K562 (cell line): ENCODE results near the gene MYO9A. TPM values are rescaled to one million over a fixed set of nuclear protein-coding genes. Genes with fewer than 3 reads are reported as not detected.

Source experiments
- ATAC-seq: fragments of 200-7000 bp; cut with Tn5 transposase; 3 replicates; pipeline ENCODE4 v1.9.1; 2020; ENCODE audit warnings: moderate library complexity
- BruUV-seq: library from RNA; stranded (reverse); fragments of 400-500 nt; replicated peaks from 2 replicates; lab custom pipeline; 2021; lab: Mats Ljungman, UMichigan
- CTCF ChIA-PET: fragments of 300-600 bp; formaldehyde crosslinking; extraction: SDS; loops from one replicate; lab custom pipeline; 2021; ENCODE audit warnings: low intra/inter-chr PET ratio; lab: Yijun Ruan, JAX
- POLR2A ChIA-PET: fragments of 300-600, 350-650 bp; sonication (Branson Sonifier 250); formaldehyde crosslinking; extraction: SDS; loops from one replicate; lab custom pipeline; 2021; ENCODE audit warnings: antibody characterized with exemption, inconsistent platforms; lab: Yijun Ruan, JAX
- DNase-seq, 4 experiments: peaks; one replicate each; pipeline versions ENCODE4 v3.0.0 to v3.0.0-alpha.2; 2011 to 2018; ENCODE audit warnings: low spot score in 3 of 4, mixed read lengths in 3 of 4; ENCODE audit errors: extremely low read depth in 1 of 4
- FAIRE-seq: peaks from 2 replicates; lab custom pipeline; 2011; peaks lifted over from hg19 to GRCh38; lab: Jason Lieb, UNC
- H2AFZ ChIP-seq: 2 replicates; pipeline ENCODE4 v1.6.0; 2011; ENCODE audit warnings: low read depth, low read length, control low read depth, inconsistent platforms
- H3K27ac ChIP-seq: fragments of 200-600 bp; 3 replicates; pipeline ENCODE4 v1.8.0; 2011; ENCODE audit warnings: low read depth, mild to moderate bottlenecking, control low read depth, inconsistent platforms, low read length, moderate library complexity, mixed read lengths; ENCODE audit errors: extremely low read depth
- H3K27me3 ChIP-seq, 2 experiments: fragments of 300-600 bp in 1 of 2; 2 replicates in 1 of 2; 3 replicates in 1 of 2; pipeline versions ENCODE4 v1.6.0 to v1.8.0; 2011; ENCODE audit warnings: inconsistent platforms in 2 of 2, low read length in 2 of 2, mild to moderate bottlenecking in 1 of 2, mixed read lengths in 1 of 2, moderate library complexity in 1 of 2; ENCODE audit not compliant: control insufficient read depth in 2 of 2, insufficient read depth in 2 of 2
- H3K36me3 ChIP-seq: fragments of 300-600 bp; 3 replicates; pipeline ENCODE4 v1.8.0; 2011; ENCODE audit warnings: mild to moderate bottlenecking, low read length, inconsistent platforms; ENCODE audit not compliant: control insufficient read depth, insufficient read depth
- H3K4me1 ChIP-seq, 2 experiments: fragments of 200-600 bp in 1 of 2; replicated peaks in 1 of 2; 2 replicates in 1 of 2; 3 replicates in 1 of 2; pipeline versions ENCODE4 v1.5.1 to v1.8.0; 2011; ENCODE audit warnings: inconsistent platforms in 2 of 2, low read length in 2 of 2, mild to moderate bottlenecking in 1 of 2, mixed read lengths in 1 of 2, moderate library complexity in 1 of 2; ENCODE audit not compliant: control insufficient read depth in 2 of 2, insufficient read depth in 2 of 2
- H3K4me2 ChIP-seq: 2 replicates; pipeline ENCODE4 v1.6.1; 2011; ENCODE audit warnings: low read length, control low read depth, inconsistent platforms, mixed read lengths; ENCODE audit not compliant: insufficient read depth
- H3K4me3 ChIP-seq: fragments of 200-600 bp; sonication (generic), shearing (Covaris generic); 2 replicates; pipeline ENCODE4 v1.5.1; 2016; ENCODE audit warnings: control low read depth, inconsistent platforms
- H3K79me2 ChIP-seq: fragments of 200-600 bp; 3 replicates; pipeline ENCODE4 v1.8.0; 2011; ENCODE audit warnings: low read length, inconsistent platforms; ENCODE audit not compliant: control insufficient read depth, insufficient read depth
- H3K9ac ChIP-seq, 2 experiments: 2 replicates each; pipeline versions ENCODE4 v1.6.0 to v1.6.1; 2011; ENCODE audit warnings: low read depth in 2 of 2, low read length in 2 of 2, control low read depth in 1 of 2, inconsistent platforms in 1 of 2, mild to moderate bottlenecking in 1 of 2, mixed read lengths in 1 of 2; ENCODE audit not compliant: insufficient read depth in 1 of 2
- H3K9me1 ChIP-seq: one replicate; pipeline ENCODE4 v1.6.0; 2011; ENCODE audit warnings: inconsistent platforms, mild to moderate bottlenecking, low read length, moderate library complexity; ENCODE audit not compliant: control insufficient read depth, insufficient read depth
- H3K9me3 ChIP-seq: replicated peaks from 2 replicates; pipeline ENCODE4 v1.5.1; 2011; ENCODE audit warnings: low read depth, low read length, inconsistent platforms; ENCODE audit not compliant: control insufficient read depth, insufficient read depth
- H4K20me1 ChIP-seq: replicated peaks from 2 replicates; pipeline ENCODE4 v1.6.1; 2011; ENCODE audit warnings: low read length, inconsistent platforms, mixed read lengths; ENCODE audit not compliant: control insufficient read depth, insufficient read depth
- BRCA1 ChIP-seq, 2 experiments: fragments of 450-650 bp in 1 of 2; sonication (generic) in 1 of 2; formaldehyde crosslinking in 1 of 2; IDR thresholded peaks; 2 replicates each; pipeline versions ENCODE4 v1.5.0 to v1.6.1; 2017 to 2020; ENCODE audit warnings: mild to moderate bottlenecking in 1 of 2, missing genetic modification reagents in 1 of 2
- FIP1L1 ChIP-seq: fragments of 200-400 bp; formaldehyde crosslinking; IDR thresholded peaks from 2 replicates; pipeline ENCODE4 v1.6.1; 2018; ENCODE audit warnings: mild to moderate bottlenecking, low read depth, low read length; ENCODE audit not compliant: poor library complexity, severe bottlenecking
- HDAC1 ChIP-seq, 2 experiments: fragments of 450-650 bp; IDR thresholded peaks; 2 replicates each; pipeline ENCODE4 v1.6.1; 2016 to 2017; ENCODE audit warnings: inconsistent platforms in 1 of 2, mild to moderate bottlenecking in 1 of 2, moderate library complexity in 1 of 2
- HDGF ChIP-seq: fragments of 450-650 bp; IDR thresholded peaks from 2 replicates; pipeline ENCODE4 v1.6.1; 2016
- NFIC ChIP-seq: fragments of 450-650 bp; IDR thresholded peaks from 2 replicates; pipeline ENCODE4 v1.6.1; 2017; ENCODE audit warnings: mild to moderate bottlenecking, inconsistent platforms
- NR4A1 ChIP-seq, 2 experiments: fragments of 250-450 bp in 1 of 2; fragments of 450-650 bp in 1 of 2; sonication (Bioruptor Pico) in 1 of 2; IDR thresholded peaks; 2 replicates each; pipeline versions ENCODE4 v1.4.0 to v1.6.1; 2016 to 2020; ENCODE audit warnings: mild to moderate bottlenecking in 2 of 2, missing compliant biosample characterization in 1 of 2, missing genetic modification characterization in 1 of 2, moderate library complexity in 1 of 2
- PHB2 ChIP-seq: fragments of 450-650 bp; IDR thresholded peaks from 2 replicates; pipeline ENCODE4 v1.6.1; 2017; ENCODE audit warnings: low read depth
- SETDB1 ChIP-seq: IDR thresholded peaks from one replicate; pipeline ENCODE4 v1.6.1; 2012; ENCODE audit warnings: low read length, control low read depth, inconsistent platforms
- TAF1 ChIP-seq: IDR thresholded peaks from 2 replicates; pipeline ENCODE4 v1.6.1; 2011; ENCODE audit warnings: mild to moderate bottlenecking, low read length, moderate library complexity; ENCODE audit not compliant: insufficient read depth, control insufficient read depth, severe bottlenecking; ENCODE audit errors: extremely low read depth
- TCF3 ChIP-seq: sonication (generic); formaldehyde crosslinking; IDR thresholded peaks from 2 replicates; pipeline ENCODE4 v1.4.0; 2020; ENCODE audit warnings: mild to moderate bottlenecking, missing genetic modification reagents
- ZBTB34 ChIP-seq: fragments of 250-450 bp; sonication (Bioruptor Pico); IDR thresholded peaks from 2 replicates; pipeline ENCODE4 v1.8.0; 2021; ENCODE audit warnings: mild to moderate bottlenecking, moderate library complexity
- ZNF324 ChIP-seq: fragments of 250-450 bp; sonication (Bioruptor Pico); IDR thresholded peaks from 2 replicates; pipeline ENCODE4 v1.4.0; 2020; ENCODE audit warnings: mild to moderate bottlenecking
- ZNF780A ChIP-seq: fragments of 250-450 bp; sonication (Bioruptor Pico); IDR thresholded peaks from 2 replicates; pipeline ENCODE4 v1.5.0; 2021; ENCODE audit warnings: mild to moderate bottlenecking
- WGBS: fragments of 100-300 bp; shearing (Covaris generic); methylation state at CpG from one replicate; pipeline ENCODE4 v1.1.6; 2016; ENCODE audit warnings: low coverage, mixed read lengths; ENCODE audit not compliant: insufficient coverage; ENCODE audit errors: missing lambda C conversion rate; 5-methylcytosine and 5-hydroxymethylcytosine counted together
- in situ Hi-C: fragments of 300-500 bp; cut with MboI; formaldehyde crosslinking; loops from 4 replicates; pipeline ENCODE4 v1.15.0; 2018; ENCODE audit warnings: inconsistent platforms, mixed read lengths
- intact Hi-C: fragments of 100-400 bp; cut with micrococcal nuclease; formaldehyde crosslinking; loops from 2 replicates; pipeline ENCODE4 v1.14.2; 2022
- polyA plus RNA-seq, 8 experiments: library from polyadenylated mRNA; depleted of rRNA in 4 of 8; stranded (reverse) in 5 of 8; unstranded in 3 of 8; fragments of >200 nt; fragmentation: Nextera tagmentation in 2 of 8; fragmentation: Illumina TruSeq in 1 of 8; extraction: Ambion mirVana in 2 of 8; extraction: Trizol in 1 of 8; gene quantifications; 2 replicates each; pipeline versions ENCODE4 v1.2.1 to v1.2.3, GENCODE V29; 2011 to 2014; ENCODE audit warnings: inconsistent platforms in 1 of 8, missing spikeins in 1 of 8
- total RNA-seq, 7 experiments: library from RNA; depleted of rRNA in 6 of 7; stranded (reverse); fragments of >200 nt in 6 of 7; fragmentation: Illumina TruSeq in 2 of 7; extraction: Trizol in 2 of 7; gene quantifications; 2 replicates each; pipeline versions ENCODE4 v1.2.1 to v1.2.3, GENCODE V29; 2011 to 2021; ENCODE audit warnings: low replicate concordance in 1 of 7

MYO9A gene
- total and polyA plus RNA-seq, 9 of the 15 experiments (the other 6 are each of a cell fraction or from before 2014, with no cell fraction given), result 1.9 to 15.4 (median 5.8) TPM

- no TSS peak for BruUV-seq
- no peak overlapping the region for H3K4me2 ChIP-seq
- no peaks in the 10 kb centered on the region for H3K4me1 ChIP-seq
- no peaks in the 10 kb centered on the region for H3K79me2 ChIP-seq
- H3K36me3 ChIP-seq, result no peaks in the 10 kb centered on the region
- DNase-seq, result no peak
- no peak overlapping the region for H3K27ac ChIP-seq
- H3K9me1 ChIP-seq, result no peaks in the 10 kb centered on the region
- CTCF ChIA-PET, result no interaction called here
- no peaks in the 10 kb centered on the region for H3K9me3 ChIP-seq
- H3K9ac ChIP-seq, result no peak overlapping the region
- TF ChIP-seq HDAC1 (IDR thresholded peaks at IDR 0.05), result no peak
- no peak for TF ChIP-seq NFIC
- no peak for TF ChIP-seq PHB2
- TF ChIP-seq FIP1L1, result no peak
- TF ChIP-seq ZNF780A (CRISPR knock-in tag), result no peak
- no peak for TF ChIP-seq BRCA1 (IDR thresholded peaks at IDR 0.05)
- no peak for TF ChIP-seq BRCA1 (CRISPR knock-in tag; IDR thresholded peaks at IDR 0.05)
- TF ChIP-seq HDGF, result no peak
- no peak for TF ChIP-seq TCF3
- TF ChIP-seq ZBTB34 (CRISPR knock-in tag), result no peak
- no peak for TF ChIP-seq SETDB1
- no peak for TF ChIP-seq ZNF324 (CRISPR knock-in tag)
- TF ChIP-seq TAF1, result no peak
- TF ChIP-seq NR4A1 (CRISPR knock-in tag; IDR thresholded peaks at IDR 0.05), result no peak
- TF ChIP-seq NR4A1 (tag; IDR thresholded peaks at IDR 0.05), result no peak
- TF ChIP-seq, all 486 proteins: peak for 0
- in situ Hi-C loops, result no loop called here
- WGBS, result 55% methylated on average over 2 of the region's 2 CpGs
- H3K27me3 ChIP-seq, result no peaks in the 10 kb centered on the region
- FAIRE-seq, result no peak
- no peak for ATAC-seq
- H3K4me3 ChIP-seq, result no peak overlapping the region
- H2AFZ ChIP-seq, result no peak overlapping the region
- intact Hi-C loops, result no loop called here
- H4K20me1 ChIP-seq, result no peaks in the 10 kb centered on the region
- POLR2A ChIA-PET, result no interaction called here
Observed at GRCh38 chr15:72065801-72066200, 52.1 kb downstream of the MYO9A start.
